Esophagus muscularis mucosa (tissue), 4 donors: Measurements from ENCODE around the gene GRM2. TPM values are rescaled to one million over a fixed set of nuclear protein-coding genes. Genes with fewer than 3 reads are reported as not detected.
"Not testable (repeated sequence)": the region's sequence is repeated elsewhere in the genome, so short reads cannot be mapped to it uniquely, and the experiment has no call there.

Experiments used
- DNase-seq: peaks from one replicate; pipeline ENCODE4 v3.0.0-alpha.2; 2017; ENCODE audit errors: extremely low spot score
- H3K27ac ChIP-seq, 4 donors: fragments of 200-600 bp; sonication (generic); replicated peaks in 1 of 4; 1 replicate in 3 of 4; 2 replicates in 1 of 4; pipeline ENCODE4 v1.5.1; 2016 to 2019; ENCODE audit warnings: mild to moderate bottlenecking in 1 of 4
- H3K27me3 ChIP-seq, 4 donors: fragments of 200-600 bp; sonication (generic); one replicate each; pipeline versions ENCODE4 v1.5.1 to v1.6.0; 2016 to 2019
- H3K36me3 ChIP-seq, 4 donors: fragments of 200-600 bp; sonication (generic); one replicate each; pipeline ENCODE4 v1.5.1; 2016 to 2019
- H3K4me1 ChIP-seq, 4 donors: fragments of 200-600 bp; sonication (generic); one replicate each; pipeline ENCODE4 v1.5.1; 2016 to 2019
- H3K4me3 ChIP-seq, 4 donors: fragments of 200-600 bp; sonication (generic); 1 replicate in 2 of 4; 2 replicates in 2 of 4; pipeline ENCODE4 v1.5.1; 2016 to 2019; ENCODE audit warnings: mild to moderate bottlenecking in 4 of 4, moderate library complexity in 1 of 4
- H3K9me3 ChIP-seq, 4 donors: fragments of 200-600 bp; sonication (generic); 1 replicate in 3 of 4; 2 replicates in 1 of 4; pipeline ENCODE4 v1.5.1; 2016 to 2019
- EP300 ChIP-seq: sonication (generic); formaldehyde crosslinking; IDR thresholded peaks from one replicate; pipeline ENCODE4 v1.6.1; 2017; ENCODE audit warnings: antibody characterized with exemption
- POLR2A ChIP-seq: fragments of 450-650 bp; IDR thresholded peaks from one replicate; pipeline ENCODE4 v1.6.1; 2017; ENCODE audit warnings: antibody characterized with exemption, moderate library complexity, mild to moderate bottlenecking, low read depth
- POLR2AphosphoS5 ChIP-seq, 2 donors: sonication (generic); formaldehyde crosslinking; IDR thresholded peaks; one replicate each; pipeline ENCODE4 v1.6.1; 2017; ENCODE audit warnings: antibody characterized with exemption in 2 of 2
- WGBS: methylation state at CpG from one replicate; pipeline ENCODE4 v1.1.5; 2018; 5-methylcytosine and 5-hydroxymethylcytosine counted together
- intact Hi-C: fragments of 100-400 bp; cut with DNase I; formaldehyde crosslinking; loops from one replicate; pipeline ENCODE4 v1.15.1; 2023
- small RNA-seq, 3 donors: library from RNA; depleted of rRNA; stranded (forward); fragments of <200 nt; gene quantifications; one replicate each; pipeline ENCODE3, GENCODE V24; 2016
- total RNA-seq, 4 donors: library from RNA; depleted of rRNA; stranded (reverse); fragments of >200 nt; gene quantifications; one replicate each; pipeline versions ENCODE4 v1.1.0 to v1.2.1, GENCODE V29; 2016
- TF ChIP-seq, protein P1 (sequence below), 3 experiments: fragments of 200-600 bp in 2 of 3; fragments of 450-650 bp in 1 of 3; sonication (generic) in 2 of 3; IDR thresholded peaks; one replicate each; pipeline ENCODE4 v1.5.1; 2017 to 2019; ENCODE audit warnings: antibody characterized with exemption in 3 of 3, mild to moderate bottlenecking in 2 of 3, moderate library complexity in 1 of 3

The GRM2 gene
- total RNA-seq, 4 donors from 2014 or later, result 0.11 to 0.83 (median 0.52) TPM; not detected in 1

DNA sequence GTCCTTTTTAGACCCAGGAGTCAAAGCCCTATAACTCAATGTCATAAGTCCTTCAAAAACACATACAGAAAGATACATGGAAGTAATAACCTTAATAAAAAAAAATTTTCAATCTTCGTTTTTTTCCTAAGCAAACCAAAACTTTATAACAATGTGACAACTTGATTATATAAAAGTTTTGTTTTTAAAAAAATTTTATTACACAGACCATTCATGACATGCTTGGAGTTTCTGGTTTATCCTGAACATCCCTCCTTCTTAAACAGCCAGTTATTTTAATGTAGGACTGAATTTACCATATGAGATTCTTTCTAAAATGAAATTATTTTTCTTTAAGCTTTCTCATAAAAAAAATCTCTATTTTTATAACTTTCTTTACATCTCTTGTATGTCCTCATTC lies 41.5 kb downstream of the GRM2 start:
- no peaks in the 10 kb centered on the region for H3K27me3 ChIP-seq
- no peak overlapping the region for H3K27ac ChIP-seq
- no peaks in the 10 kb centered on the region for H3K36me3 ChIP-seq
- intact Hi-C loops, result no loop called here
- TF ChIP-seq, protein P1, sequence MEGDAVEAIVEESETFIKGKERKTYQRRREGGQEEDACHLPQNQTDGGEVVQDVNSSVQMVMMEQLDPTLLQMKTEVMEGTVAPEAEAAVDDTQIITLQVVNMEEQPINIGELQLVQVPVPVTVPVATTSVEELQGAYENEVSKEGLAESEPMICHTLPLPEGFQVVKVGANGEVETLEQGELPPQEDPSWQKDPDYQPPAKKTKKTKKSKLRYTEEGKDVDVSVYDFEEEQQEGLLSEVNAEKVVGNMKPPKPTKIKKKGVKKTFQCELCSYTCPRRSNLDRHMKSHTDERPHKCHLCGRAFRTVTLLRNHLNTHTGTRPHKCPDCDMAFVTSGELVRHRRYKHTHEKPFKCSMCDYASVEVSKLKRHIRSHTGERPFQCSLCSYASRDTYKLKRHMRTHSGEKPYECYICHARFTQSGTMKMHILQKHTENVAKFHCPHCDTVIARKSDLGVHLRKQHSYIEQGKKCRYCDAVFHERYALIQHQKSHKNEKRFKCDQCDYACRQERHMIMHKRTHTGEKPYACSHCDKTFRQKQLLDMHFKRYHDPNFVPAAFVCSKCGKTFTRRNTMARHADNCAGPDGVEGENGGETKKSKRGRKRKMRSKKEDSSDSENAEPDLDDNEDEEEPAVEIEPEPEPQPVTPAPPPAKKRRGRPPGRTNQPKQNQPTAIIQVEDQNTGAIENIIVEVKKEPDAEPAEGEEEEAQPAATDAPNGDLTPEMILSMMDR (IDR thresholded peaks at IDR 0.05), result no peak
- TF ChIP-seq EP300, result no peak
- no peak for TF ChIP-seq POLR2AphosphoS5 (IDR thresholded peaks at IDR 0.05)
- TF ChIP-seq POLR2A, result no peak
- no peak overlapping the region for H3K4me3 ChIP-seq
- no peaks in the 10 kb centered on the region for H3K4me1 ChIP-seq
- DNase-seq, result no peak
- WGBS, result 40% methylated on average over 1 of the region's 1 CpG
- H3K9me3 ChIP-seq, result no peaks in the 10 kb centered on the region

DNA sequence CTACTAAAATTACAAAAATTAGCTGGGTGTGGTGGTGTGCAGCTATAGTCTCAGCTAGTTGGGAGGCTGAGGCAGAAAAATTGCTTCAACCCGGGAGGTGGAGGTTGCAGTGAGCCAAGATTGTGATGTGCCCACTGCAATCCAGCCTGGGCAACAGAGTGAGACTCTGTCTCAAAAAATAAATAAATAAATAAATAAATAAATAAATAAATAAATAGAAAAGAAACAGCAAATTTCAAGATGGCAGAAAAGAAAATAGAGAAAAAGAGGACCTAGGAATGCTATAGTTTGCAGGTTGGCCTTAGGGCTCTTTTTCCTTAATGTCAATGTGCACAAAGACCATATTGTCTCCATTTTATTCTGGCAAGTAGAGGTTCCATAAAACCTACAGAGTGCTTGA lies 44.0 kb downstream of the GRM2 start:
- no peak overlapping the region for H3K27ac ChIP-seq
- WGBS, result 91% methylated on average over 1 of the region's 1 CpG
- TF ChIP-seq, protein P1 (IDR thresholded peaks at IDR 0.05), result no peak
- no peak for TF ChIP-seq POLR2A
- no peak for TF ChIP-seq EP300
- no peak for TF ChIP-seq POLR2AphosphoS5 (IDR thresholded peaks at IDR 0.05)
- no peak overlapping the region for H3K4me3 ChIP-seq
- intact Hi-C loops, result no loop called here
- no peaks in the 10 kb centered on the region for H3K4me1 ChIP-seq
- no peaks in the 10 kb centered on the region for H3K27me3 ChIP-seq
- H3K9me3 ChIP-seq, result no peaks in the 10 kb centered on the region
- no peaks in the 10 kb centered on the region for H3K36me3 ChIP-seq
- no peak for DNase-seq

DNA sequence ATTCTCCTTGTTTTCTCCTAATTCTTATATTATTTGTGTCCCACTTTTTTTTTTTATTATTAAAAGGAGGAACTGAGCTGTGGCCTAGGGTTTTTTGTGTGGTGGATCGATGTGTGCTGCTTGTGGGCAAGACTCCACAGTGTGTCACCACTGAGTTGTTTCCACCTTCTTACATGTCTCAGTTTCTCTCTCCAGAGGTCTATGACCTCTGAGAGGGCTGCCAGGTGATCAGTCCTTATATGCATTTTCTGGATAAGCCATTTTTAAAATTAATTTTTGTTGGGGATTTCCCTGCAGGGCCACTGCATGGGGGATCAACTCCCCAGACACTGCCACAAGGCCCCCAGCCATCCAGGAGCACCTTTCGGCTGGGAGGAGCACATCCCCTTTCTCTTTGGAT lies 44.4 kb downstream of the GRM2 start:
- no peak overlapping the region for H3K4me3 ChIP-seq
- 81% methylated on average over 2 of the region's 2 CpGs for WGBS
- H3K27me3 ChIP-seq, result no peaks in the 10 kb centered on the region
- no peak for DNase-seq
- intact Hi-C loops, result no loop called here
- no peaks in the 10 kb centered on the region for H3K4me1 ChIP-seq
- no peak for TF ChIP-seq POLR2A
- no peak for TF ChIP-seq POLR2AphosphoS5 (IDR thresholded peaks at IDR 0.05)
- no peak for TF ChIP-seq EP300
- TF ChIP-seq, protein P1 (IDR thresholded peaks at IDR 0.05), result no peak
- no peaks in the 10 kb centered on the region for H3K9me3 ChIP-seq
- H3K27ac ChIP-seq, result no peak overlapping the region
- no peaks in the 10 kb centered on the region for H3K36me3 ChIP-seq

DNA sequence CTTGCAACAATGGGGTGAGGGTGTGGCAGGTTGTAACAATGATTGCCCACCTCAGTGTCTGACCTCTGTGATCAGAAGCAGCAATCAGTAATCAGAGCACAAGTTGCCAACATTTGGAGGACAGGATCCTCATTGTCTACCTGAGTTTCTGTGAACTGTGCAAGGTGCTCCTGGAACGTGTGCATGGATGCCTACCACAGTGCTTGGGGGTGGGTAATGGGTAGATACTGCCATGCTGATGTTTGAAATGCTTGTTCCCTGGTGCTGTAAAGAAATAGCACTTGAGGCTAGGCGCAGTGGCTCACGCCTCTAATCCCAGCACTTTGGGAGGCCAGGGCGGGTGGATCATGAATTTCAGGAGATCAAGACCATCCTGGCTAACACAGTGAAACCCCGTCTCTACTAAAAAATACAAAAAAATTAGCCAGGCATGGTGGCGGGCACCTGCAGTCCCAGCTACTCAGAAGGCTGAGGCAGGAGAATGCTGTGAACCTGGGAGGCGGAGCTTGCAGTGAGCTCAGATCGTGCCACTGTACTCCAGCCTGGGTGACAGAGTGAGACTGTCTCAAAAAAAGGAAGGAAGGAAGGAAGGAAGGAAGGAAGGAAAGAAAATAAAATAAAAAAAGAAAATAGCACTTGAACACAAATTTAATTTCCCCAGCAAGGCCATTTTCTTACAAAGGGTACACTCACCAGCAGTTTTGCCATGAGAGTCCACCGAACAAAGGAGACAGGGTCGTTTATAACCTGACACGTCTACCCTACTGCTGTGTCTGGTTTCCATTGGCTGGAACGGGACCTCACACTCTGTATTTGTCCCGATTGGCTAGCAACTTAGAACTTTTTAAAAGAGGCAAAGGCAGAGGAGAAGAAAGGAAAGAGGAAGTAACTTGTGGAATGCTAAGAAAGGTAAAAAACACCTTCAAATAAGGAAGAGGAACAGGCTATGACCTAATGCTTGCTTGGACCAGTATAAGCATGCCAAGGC lies 47.2 kb downstream of the GRM2 start:
- H3K27ac ChIP-seq, H3K36me3 ChIP-seq, DNase-seq, intact Hi-C loops, H3K4me1 ChIP-seq, H3K9me3 ChIP-seq, H3K4me3 ChIP-seq, H3K27me3 ChIP-seq: not testable (repeated sequence)
- WGBS, result 74% methylated on average over 13 of the region's 13 CpGs

DNA sequence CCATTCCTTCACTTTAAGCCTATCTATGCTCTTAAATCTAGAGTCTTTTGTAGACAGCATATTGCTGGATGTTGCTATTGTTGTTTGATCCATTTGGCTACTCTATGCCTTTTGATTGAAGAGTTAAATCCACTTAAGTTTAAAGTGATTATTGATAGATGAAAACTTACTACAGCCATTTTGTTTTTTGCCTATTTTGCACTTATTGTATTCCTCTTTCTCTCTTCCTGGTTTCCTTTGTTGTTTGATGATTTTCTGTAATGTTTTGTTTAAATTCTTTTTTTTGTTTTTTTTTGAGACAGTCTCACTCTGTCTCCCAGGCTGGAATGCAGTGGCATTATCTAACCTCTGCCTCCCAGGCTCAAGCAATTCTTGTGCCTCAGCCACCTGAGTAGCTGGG lies 52.3 kb downstream of the GRM2 start:
- Histone ChIP-seq H3K36me3 (no peaks in the 10 kb centered on the region), H3K4me1 (no peaks in the 10 kb centered on the region), H3K9me3 (peaks cover 0 to 40% (median 31%) of the 10 kb centered on the region in 4 donors), H3K4me3 (no peak overlapping the region), H3K27me3 (no peaks in the 10 kb centered on the region), H3K27ac (no peak overlapping the region)
- intact Hi-C loops, result no loop called here
- TF ChIP-seq, protein P1 (IDR thresholded peaks at IDR 0.05), result no peak
- no peak for TF ChIP-seq POLR2AphosphoS5 (IDR thresholded peaks at IDR 0.05)
- TF ChIP-seq POLR2A, result no peak
- no peak for TF ChIP-seq EP300
- DNase-seq, result no peak

Small RNA genes lying within 50 kb of the gene (small RNA-seq; reads per million reads assigned to genes)
- 5,186 to 12,198 (median 5,621) reads per million in 3 donors for gene RNA5SP132

Other genes starting within 250 kb of the GRM2 start
- gene DCAF1, start 207.1 kb upstream of the GRM2 start, total RNA-seq, result 10 to 100 TPM; 18.3 to 24.7 (median 21.8) TPM
- 10 to 100 TPM; 18.2 to 25.3 (median 23.8) TPM for gene RAD54L2, start 168.3 kb upstream of the GRM2 start, total RNA-seq
- gene TEX264, start 35.8 kb upstream of the GRM2 start, total RNA-seq, result 10 to 100 TPM; 48.0 to 73.8 (median 65.4) TPM
- not detected for gene IQCF6, start 72.2 kb downstream of the GRM2 start, total RNA-seq
- gene IQCF2, start 154.5 kb downstream of the GRM2 start, total RNA-seq, result not detected
- not detected for gene IQCF5, start 168.5 kb downstream of the GRM2 start, total RNA-seq
- gene IQCF1, start 196.3 kb downstream of the GRM2 start, total RNA-seq, result not detected
- 10 to 100 TPM in 3 of 4 donors, 1 to 10 TPM in 1; 9.6 to 20.7 (median 15.5) TPM for gene RRP9, start 234.8 kb downstream of the GRM2 start, total RNA-seq
- gene PARP3, start 235.3 kb downstream of the GRM2 start, total RNA-seq, result 10 to 100 TPM; 22.9 to 37.9 (median 30.1) TPM
- gene GPR62, start 248.3 kb downstream of the GRM2 start, total RNA-seq, result under 1 TPM; 0.11 to 0.42 (median 0.18) TPM